Panc1 (cell line): ENCODE measurements around the gene ZC3H15.

Experiments used
- POLR2AphosphoS5 ChIP-seq: IDR thresholded peaks from 2 replicates; pipeline ENCODE4 v1.6.1; 2012; ENCODE audit warnings: mild to moderate bottlenecking, low read depth, low read length, moderate library complexity
- REST ChIP-seq, 2 experiments: IDR thresholded peaks; 2 replicates each; pipeline ENCODE4 v1.6.1; 2011 to 2012; ENCODE audit warnings: low read depth in 2 of 2, control low read depth in 1 of 2, low read length in 1 of 2, mild to moderate bottlenecking in 1 of 2, moderate library complexity in 1 of 2; ENCODE audit not compliant: insufficient read depth in 1 of 2
- SIN3A ChIP-seq: IDR thresholded peaks from 2 replicates; pipeline ENCODE4 v1.6.1; 2012; ENCODE audit warnings: low read depth, mild to moderate bottlenecking, low read length, moderate library complexity, borderline replicate concordance; ENCODE audit not compliant: insufficient read depth
- TCF7L2 ChIP-seq: IDR thresholded peaks from 2 replicates; pipeline ENCODE4 v1.6.1; 2011; ENCODE audit warnings: mild to moderate bottlenecking, low read depth, low read length, inconsistent platforms
- TF ChIP-seq, protein P1 (sequence below): fragments of 450-650 bp; IDR thresholded peaks from 2 replicates; pipeline ENCODE4 v1.5.1; 2017; ENCODE audit warnings: mild to moderate bottlenecking

DNA sequence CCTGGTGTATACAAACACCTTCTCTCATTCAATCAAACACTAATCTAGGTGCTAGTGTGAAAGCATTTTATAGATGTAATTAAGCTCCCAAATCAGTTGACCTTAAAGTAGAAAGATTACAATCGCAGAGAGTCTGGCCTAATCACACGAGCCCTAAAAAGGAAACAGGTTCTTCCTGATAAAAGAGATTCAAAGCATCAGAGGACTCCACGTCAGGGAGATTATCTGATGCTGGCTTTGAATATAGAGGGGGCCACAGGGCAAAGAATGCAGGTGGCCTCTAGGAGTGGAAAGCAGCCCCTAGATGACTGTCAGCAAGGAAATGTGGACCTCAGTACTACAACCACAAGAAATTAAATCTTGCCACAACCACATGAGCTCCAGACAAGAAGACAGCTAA, 28.2 kb upstream of the ZC3H15 start:
- TF ChIP-seq, protein P1, sequence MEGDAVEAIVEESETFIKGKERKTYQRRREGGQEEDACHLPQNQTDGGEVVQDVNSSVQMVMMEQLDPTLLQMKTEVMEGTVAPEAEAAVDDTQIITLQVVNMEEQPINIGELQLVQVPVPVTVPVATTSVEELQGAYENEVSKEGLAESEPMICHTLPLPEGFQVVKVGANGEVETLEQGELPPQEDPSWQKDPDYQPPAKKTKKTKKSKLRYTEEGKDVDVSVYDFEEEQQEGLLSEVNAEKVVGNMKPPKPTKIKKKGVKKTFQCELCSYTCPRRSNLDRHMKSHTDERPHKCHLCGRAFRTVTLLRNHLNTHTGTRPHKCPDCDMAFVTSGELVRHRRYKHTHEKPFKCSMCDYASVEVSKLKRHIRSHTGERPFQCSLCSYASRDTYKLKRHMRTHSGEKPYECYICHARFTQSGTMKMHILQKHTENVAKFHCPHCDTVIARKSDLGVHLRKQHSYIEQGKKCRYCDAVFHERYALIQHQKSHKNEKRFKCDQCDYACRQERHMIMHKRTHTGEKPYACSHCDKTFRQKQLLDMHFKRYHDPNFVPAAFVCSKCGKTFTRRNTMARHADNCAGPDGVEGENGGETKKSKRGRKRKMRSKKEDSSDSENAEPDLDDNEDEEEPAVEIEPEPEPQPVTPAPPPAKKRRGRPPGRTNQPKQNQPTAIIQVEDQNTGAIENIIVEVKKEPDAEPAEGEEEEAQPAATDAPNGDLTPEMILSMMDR, result no peak
- TF ChIP-seq POLR2AphosphoS5, result no peak
- TF ChIP-seq TCF7L2, result no peak
- no peak for TF ChIP-seq REST (IDR thresholded peaks at IDR 0.05; ENCODE audit: insufficient read depth in 1 of 2, low read depth in 2 of 2, low read length in 1 of 2)
- no peak for TF ChIP-seq SIN3A
